ENCODE measurements around the gene TARS3. TPM values are rescaled to one million over a fixed set of nuclear protein-coding genes. Genes with fewer than 3 reads are reported as not detected.

TARS3 gene
- total RNA-seq, 1 donor from 2014 or later, result 10.4 TPM

- no peaks in the 10 kb centered on the region for H3K27me3 ChIP-seq (ENCODE audit: control insufficient read depth, insufficient read depth, low read length)
- no peaks in the 10 kb centered on the region for H3K36me3 ChIP-seq (ENCODE audit: control insufficient read depth, insufficient read depth, low read length)
- no peak for DNase-seq (ENCODE audit: low read depth)
- no peak for TF ChIP-seq CTCF (IDR thresholded peaks at IDR 0.05; ENCODE audit: insufficient read depth, low read length, poor library complexity, severe bottlenecking)
- no peak overlapping the region for H3K4me3 ChIP-seq (ENCODE audit: low read depth, low read length)
Measured at GRCh38 chr15:101625980-101626379, 98.3 kb downstream of the TARS3 start.

- no peak for TF ChIP-seq CTCF (IDR thresholded peaks at IDR 0.05; ENCODE audit: insufficient read depth, low read length, poor library complexity, severe bottlenecking)
- H3K27me3 ChIP-seq (ENCODE audit: control insufficient read depth, insufficient read depth, low read length), result no peaks in the 10 kb centered on the region
- no peaks in the 10 kb centered on the region for H3K36me3 ChIP-seq (ENCODE audit: control insufficient read depth, insufficient read depth, low read length)
- H3K4me3 ChIP-seq (ENCODE audit: low read depth, low read length), result no peak overlapping the region
- DNase-seq (ENCODE audit: low read depth), result no peak
Measured at GRCh38 chr15:101625184-101625583, 99.1 kb downstream of the TARS3 start.

- H3K36me3 ChIP-seq (ENCODE audit: control insufficient read depth, insufficient read depth, low read length), result no peaks in the 10 kb centered on the region
- no peak overlapping the region for H3K4me3 ChIP-seq (ENCODE audit: low read depth, low read length)
- DNase-seq (ENCODE audit: low read depth), result no peak
- no peaks in the 10 kb centered on the region for H3K27me3 ChIP-seq (ENCODE audit: control insufficient read depth, insufficient read depth, low read length)
- TF ChIP-seq CTCF (IDR thresholded peaks at IDR 0.05; ENCODE audit: insufficient read depth, low read length, poor library complexity, severe bottlenecking), result no peak
Measured at GRCh38 chr15:101623367-101624304, 100.6 kb downstream of the TARS3 start.

GRCh38 chr15:101621961-101622360, 102.3 kb downstream of the TARS3 start:
- TF ChIP-seq CTCF (IDR thresholded peaks at IDR 0.05; ENCODE audit: insufficient read depth, low read length, poor library complexity, severe bottlenecking), result no peak
- DNase-seq (ENCODE audit: low read depth), result no peak
- H3K36me3 ChIP-seq (ENCODE audit: control insufficient read depth, insufficient read depth, low read length), result no peaks in the 10 kb centered on the region
- no peak overlapping the region for H3K4me3 ChIP-seq (ENCODE audit: low read depth, low read length)
- H3K27me3 ChIP-seq (ENCODE audit: control insufficient read depth, insufficient read depth, low read length), result no peaks in the 10 kb centered on the region

- DNase-seq (ENCODE audit: low read depth), result no peak
- no peaks in the 10 kb centered on the region for H3K27me3 ChIP-seq (ENCODE audit: control insufficient read depth, insufficient read depth, low read length)
- no peak overlapping the region for H3K4me3 ChIP-seq (ENCODE audit: low read depth, low read length)
- H3K36me3 ChIP-seq (ENCODE audit: control insufficient read depth, insufficient read depth, low read length), result no peaks in the 10 kb centered on the region
- TF ChIP-seq CTCF (IDR thresholded peaks at IDR 0.05; ENCODE audit: insufficient read depth, low read length, poor library complexity, severe bottlenecking), result no peak
Measured at GRCh38 chr15:101620671-101621070, 103.6 kb downstream of the TARS3 start.

GRCh38 chr15:101619615-101619865, 104.7 kb downstream of the TARS3 start:
- H3K36me3 ChIP-seq (ENCODE audit: control insufficient read depth, insufficient read depth, low read length), result no peaks in the 10 kb centered on the region
- no peak for TF ChIP-seq CTCF (IDR thresholded peaks at IDR 0.05; ENCODE audit: insufficient read depth, low read length, poor library complexity, severe bottlenecking)
- H3K4me3 ChIP-seq (ENCODE audit: low read depth, low read length), result no peak overlapping the region
- no peaks in the 10 kb centered on the region for H3K27me3 ChIP-seq (ENCODE audit: control insufficient read depth, insufficient read depth, low read length)
- no peak for DNase-seq (ENCODE audit: low read depth)
